Activated naive CD4-positive, alpha-beta T cell treated with anti-CD3 and anti-CD28 coated beads, Interleukin-2, amount 50 U/mL, for 16 hours (primary cell): ENCODE results near the gene CABCOCO1.

Source experiments
- DNase-seq: peaks from one replicate; pipeline ENCODE4 v3.0.0-alpha.2; 2020

CABCOCO1 gene

DNA sequence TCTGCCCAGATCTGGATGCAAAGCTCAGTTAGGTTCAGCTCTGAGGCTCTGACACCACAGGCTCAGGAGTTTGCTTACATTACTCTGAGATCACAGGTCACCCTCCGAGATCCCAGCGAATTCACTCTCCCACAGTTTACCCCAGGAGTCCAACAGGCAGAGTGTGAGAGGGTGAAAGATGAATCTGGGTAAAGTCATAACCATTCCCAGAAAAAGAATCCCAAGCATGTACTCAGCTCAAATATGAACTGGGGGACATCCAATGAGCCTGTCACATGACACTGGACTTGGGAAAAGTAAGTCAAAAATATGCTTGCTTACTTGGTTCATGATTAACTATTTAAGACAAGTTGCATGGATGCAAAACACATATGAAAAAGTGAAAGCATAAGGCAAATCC lies 128.5 kb downstream of the CABCOCO1 start:
- DNase-seq = no peak

DNA sequence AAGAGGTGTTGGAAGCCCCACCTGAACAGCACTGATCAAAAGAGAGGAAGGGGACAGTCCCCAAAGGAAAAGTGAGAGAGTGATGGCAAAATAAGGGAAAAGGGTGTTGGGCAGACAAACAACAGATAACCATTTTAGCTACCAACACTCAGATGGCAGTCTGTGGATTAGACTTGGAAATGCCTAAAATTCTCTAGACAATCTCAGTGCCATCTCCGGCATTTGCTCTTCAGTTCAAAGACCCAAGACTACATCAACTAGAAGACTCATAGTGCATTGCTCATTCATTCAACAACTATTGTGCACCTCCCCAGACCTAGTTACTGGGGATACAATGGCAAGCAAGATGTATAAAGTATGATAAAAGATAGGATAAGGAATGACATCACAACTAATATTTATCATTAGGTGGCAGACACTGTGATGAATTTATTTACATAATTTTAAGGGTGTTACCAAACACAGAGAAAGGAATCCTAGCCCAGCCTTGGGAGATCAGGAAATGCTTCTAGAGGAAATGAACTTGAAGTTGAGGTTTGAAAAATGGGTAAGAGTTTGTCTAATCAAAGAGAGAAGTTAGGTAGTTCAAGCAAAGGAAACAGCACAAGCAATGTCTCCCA lies 129.5 kb downstream of the CABCOCO1 start:
- no peak for DNase-seq

DNA sequence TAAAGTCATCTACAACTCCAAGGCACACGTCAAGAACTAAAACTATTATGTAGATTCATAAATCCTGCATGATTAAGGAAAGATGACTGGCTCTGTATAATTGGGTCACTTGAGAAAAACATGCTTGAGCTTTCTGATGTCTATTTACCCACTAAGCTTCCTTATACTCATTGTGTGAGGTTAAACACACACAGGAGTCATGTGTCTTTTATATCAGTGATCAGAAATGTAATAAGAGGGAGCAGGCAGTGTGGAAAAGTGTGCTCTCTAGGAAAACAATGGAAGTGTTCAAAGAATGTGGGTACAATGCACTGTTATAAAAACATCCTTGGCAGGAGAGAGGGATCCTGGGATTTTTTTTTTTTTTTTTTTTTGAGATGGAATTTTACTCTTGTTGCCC lies 130.2 kb downstream of the CABCOCO1 start:
- DNase-seq = no peak

DNA sequence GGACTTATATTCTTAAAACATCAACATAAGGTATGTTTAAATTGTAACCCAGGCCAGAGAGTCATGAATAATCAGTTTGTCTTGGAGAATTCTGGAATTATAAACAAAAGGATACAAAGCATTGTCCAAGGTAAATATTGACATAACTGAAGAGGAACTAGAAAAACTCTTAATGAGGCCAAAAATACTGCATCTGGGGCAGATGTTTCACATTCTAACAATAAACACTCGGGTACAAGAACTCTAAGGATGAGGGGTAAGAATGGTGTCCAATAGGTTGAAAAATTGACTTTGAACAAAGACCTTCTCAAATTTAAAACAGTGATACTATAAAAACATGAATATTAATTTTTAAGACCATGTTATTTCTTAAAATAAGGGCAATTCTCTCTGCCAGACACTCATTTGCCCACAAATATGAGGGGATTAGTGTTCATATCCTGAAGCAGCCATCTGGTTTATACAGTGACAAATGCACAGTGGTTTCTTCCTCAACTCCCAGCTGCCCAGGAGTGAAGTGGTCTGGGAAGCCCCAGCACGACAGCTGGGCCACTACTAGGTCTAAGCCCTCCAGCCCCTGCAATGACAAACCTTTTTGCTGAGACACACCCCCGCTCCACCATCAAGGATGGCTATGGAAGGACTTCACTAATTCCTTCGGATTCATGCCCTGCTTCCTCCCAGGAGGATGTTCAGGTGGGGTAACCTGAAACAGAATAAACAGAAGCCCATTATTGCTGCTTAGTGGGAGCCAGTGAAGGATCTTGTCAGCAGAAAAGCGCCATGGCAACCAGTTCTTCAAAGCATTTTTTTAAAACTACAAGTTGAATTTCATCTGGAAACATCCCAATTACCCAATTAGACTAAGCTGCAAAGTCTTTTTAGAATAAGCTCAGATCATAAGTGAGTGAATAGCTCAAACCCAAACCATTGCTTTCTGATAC lies 131.3 kb downstream of the CABCOCO1 start:
- DNase-seq = no peak

DNA sequence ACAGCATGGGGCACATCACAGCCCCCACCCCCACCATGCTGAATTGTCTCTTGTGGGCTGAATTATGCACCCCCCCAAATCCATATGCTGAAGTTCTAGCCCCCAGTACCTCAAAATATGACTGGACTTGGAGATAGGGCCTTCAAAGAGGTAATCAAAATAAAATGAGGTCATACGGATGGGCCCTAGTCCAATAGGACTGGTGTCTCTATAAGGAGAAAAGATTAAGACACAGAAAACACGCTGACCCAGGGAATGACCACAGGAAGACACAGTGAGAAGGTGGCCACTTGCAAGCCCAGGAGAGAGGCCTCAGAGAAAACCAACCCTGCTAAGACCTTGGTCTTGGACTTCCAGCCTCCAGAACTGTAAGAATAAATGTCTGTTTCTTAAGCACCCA lies 132.4 kb downstream of the CABCOCO1 start:
- no peak for DNase-seq

DNA sequence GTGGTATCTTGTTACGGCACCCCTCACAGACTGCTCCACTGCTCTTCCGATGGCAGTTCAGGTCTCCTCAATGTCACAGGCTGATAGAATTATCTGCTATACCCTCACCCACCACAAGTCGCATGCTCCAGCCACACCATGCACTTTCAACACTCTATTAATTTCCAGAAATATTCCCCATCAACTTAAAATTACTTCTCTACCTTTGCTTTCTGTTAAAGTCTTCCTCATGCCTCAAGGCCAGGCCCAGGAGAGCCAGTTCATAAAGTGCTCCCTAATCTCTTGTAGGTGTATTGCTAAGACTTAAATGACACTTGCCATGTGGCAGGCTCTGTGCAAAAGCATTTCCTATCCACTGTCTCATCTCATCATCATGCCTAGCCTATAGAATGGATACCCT lies 132.8 kb downstream of the CABCOCO1 start:
- no peak for DNase-seq

DNA sequence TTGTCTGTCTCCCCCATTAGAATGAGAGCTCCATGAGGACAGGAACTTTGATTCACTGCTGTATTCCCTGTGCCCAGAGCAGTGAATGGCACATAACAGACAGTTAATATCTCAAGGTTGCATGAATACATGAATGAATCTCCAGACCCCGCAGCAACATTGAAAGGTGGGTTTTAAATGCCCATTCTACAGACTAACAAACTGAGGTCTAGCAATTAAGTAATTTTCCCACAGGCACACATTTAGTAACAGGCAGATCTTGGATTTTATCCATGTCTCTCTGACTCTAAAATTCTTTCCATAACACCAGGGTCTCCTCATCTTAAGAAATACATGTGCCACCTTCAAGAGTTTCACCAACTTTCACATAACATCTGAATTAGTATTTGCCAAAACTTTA lies 134.1 kb downstream of the CABCOCO1 start:
- no peak for DNase-seq

DNA sequence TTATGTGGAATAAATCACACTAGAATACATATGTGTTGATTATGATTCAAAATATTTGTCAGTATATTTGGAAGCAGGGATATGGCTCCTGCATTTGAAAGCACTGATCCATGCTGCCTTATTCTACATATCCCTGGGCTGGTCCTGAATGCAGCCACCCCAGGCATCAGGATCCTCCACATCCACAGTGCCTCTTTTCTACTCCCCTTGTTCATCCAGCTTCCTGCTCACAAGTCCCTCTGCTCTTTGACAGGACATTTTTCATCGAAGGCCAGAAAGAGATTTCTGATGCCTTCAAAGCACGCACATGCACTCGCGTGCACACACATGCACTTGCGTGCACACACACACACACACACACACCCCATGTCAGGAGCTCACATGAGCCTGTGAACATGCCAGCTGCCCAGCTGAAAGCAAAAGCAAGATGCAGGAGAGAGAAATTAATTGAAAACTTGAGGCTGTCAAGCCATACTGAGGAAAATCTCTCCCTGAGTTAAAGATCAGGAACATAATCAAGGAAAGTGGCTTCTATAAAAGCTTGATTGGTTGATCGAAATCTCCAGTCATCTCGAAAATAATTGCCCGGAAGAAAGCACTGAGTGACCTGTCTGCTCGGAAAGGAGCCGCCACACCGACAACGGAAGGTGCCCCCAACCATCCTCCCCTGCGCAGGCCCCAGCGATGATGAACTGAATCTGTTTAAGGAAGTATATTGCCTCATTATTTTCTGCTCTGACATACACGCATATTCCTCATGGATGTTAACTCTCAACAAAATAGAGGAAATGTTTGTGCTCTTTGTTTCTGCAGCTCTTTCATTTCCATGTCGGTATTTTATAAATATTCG lies 134.8 kb downstream of the CABCOCO1 start:
- no peak for DNase-seq

DNA sequence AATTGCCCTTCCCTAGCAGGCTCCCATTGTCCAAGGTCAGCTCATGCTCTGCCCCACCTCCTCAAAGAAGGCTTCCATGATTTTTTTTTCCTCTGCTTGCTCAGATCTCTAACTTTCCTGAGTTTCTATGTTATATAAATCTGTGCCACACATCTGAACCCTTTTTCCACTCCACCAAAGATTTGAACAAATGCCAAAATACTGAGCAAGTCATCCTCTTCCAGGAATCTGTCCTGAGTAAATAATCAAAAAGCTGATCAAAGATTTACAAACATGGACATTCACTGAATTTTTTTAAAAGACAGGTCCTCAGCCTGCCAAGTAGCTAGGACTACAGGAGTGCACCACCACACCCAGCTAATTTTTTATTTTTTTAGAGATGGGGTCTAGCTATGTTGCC lies 136.0 kb downstream of the CABCOCO1 start:
- no peak for DNase-seq

DNA sequence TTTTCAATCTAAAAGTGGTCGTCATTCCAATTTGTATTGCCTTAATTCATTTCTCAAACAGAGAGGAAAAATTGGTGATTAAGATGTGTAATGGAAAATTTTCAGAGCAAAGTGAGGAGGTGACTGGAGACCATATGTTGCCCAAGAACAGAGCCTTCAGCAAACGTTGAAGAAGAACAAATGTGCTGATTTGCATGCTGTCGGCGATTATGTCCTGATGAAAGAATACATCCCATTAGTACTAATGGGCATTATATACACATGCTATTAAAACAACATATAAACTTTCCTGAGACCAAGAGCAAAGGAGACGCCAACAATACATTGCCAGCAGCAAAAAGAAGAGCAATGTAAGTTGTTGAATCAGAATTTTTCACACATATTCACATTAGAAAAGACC lies 138.8 kb downstream of the CABCOCO1 start:
- no peak for DNase-seq

DNA sequence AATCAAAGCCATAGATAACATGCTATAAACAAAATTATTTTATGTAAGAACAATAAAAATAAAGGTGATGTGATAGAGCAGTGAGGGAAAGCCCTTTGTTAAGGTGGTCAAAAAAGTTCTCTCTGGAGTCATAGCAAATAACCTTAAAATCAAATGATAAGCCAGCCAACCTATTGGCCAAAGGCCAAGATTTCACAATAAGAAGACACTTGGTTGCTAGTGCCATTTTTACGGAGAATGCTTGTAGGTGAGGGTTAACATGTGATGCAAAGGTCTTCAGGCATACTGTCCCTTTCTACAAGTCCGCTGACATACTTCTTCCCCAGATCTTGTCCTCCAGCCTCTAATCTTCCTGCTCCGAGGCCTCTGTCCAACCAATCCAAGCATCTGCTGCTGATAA lies 140.5 kb downstream of the CABCOCO1 start:
- no peak for DNase-seq

DNA sequence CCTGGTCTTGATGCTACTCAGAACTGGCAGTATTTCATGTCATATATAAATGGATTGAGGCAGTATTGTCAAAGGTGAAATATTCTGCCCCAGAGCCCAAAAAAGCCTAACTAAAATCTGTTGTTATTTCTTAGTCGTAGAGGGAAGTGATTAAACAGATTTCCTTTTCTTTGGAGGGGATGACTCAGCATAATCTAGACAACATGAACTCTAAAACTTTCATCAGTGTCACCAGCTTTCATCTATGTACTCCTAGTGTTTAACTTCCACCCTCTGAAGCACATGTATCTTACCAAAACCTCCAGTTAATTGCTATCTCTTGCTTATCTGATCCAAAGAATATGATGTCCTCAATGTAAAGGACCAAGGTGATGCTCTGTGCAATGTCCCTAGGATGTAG lies 141.7 kb downstream of the CABCOCO1 start:
- no peak for DNase-seq

DNA sequence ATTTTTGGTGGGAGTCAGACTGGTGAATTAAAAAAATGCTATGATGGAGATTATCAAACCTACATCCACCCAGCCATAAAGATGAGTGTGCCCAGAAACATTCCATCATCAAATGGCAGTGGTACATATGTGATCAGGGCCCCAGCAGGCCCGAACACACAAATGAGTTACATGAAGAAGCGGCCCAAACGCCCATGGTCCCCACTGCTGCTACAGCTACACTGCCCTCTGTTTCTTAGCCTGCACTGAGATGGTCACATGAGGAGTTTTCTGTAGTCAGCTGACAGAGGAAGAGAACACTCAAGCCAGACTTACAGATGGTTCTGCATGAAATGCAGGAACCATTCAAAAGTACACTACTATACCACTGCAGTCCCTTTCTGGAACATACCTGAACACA lies 142.4 kb downstream of the CABCOCO1 start:
- no peak for DNase-seq

DNA sequence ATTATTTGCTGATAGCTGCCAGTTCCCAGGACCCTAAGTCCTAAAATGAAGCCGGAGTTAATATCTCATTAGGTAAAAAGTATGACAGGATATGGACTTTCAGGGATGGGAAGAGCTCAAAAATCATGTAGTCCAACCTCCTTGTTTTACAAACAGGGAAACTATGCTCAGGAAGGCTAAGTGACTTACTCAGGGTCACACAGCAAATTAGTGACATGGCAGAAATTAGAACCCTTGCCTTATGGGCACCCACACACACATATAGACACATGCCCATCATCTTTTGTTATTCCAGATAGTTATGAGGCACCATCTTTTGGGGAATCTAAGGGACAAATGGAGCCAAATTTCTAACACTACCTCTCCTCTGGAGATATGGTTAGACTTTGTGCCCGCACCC lies 147.5 kb downstream of the CABCOCO1 start:
- no peak for DNase-seq

DNA sequence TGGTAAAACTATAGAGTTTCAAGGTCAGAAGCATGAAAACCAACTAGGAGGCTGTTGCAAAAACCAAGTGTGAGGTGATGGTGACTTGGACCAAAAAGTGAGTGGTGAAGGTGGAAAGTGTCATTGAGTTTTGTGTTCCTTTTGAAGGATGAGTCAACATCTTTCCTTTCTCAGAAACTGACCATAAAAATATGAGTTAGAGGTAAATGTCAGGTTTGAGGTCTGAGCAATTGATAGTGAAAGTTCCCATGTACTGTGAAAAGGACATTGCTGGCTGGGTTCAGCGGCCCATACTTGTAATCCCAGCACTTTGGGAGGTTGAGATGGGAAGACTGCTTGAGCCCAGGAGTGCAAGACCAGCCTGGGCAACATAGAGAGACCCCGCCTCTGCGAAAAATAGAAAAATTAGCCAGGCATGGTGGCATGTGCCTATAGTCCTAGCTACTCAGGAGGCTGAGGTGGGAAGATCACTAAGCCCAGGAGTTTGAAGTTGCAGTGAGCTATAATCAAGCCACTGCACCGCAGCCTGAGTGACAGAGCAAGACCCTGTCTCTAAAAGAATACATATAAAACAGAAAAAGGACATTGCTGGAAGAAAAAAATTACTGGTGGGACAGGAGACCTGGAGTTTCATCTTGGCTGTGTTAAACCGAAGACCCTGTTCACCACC lies 149.5 kb downstream of the CABCOCO1 start:
- no peak for DNase-seq

DNA sequence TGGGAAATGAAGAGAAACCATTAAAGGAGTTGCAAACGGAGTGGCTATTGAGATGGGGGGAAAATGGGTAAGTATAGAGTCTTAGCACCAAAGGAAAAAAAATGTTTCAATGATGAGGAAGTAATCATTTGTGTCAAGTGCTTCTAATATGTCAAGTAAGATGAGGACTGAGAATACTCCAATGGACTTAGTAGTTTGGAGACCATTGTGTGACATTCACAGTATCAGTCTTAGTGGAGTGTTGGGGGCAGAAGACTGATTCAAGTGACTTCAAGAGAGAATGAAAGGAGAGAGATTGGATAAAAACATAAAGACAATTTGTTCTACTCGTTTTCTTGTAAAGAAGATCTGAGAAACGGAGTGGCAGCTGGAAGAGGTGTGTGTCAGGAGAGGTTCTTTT lies 150.2 kb downstream of the CABCOCO1 start:
- DNase-seq = no peak

DNA sequence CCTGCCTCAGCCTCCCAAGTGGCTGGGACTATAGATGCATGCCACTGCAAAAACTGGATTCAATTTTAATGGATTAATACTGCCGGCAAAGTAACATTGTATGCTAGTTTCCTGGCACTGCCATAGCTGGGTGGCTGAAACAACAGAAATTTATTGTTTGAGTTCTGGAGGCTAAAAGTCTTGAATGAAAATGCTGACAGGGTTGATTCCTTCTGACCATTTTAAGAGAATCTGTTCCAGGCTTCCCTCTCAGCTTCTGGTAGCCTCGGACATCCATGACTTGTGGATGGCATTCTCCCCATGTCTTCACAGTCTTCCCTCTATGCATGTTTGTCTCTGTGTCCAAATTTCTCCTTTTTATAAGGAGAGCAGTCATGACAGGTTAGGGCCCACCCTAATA lies 151.4 kb downstream of the CABCOCO1 start:
- DNase-seq = no peak

DNA sequence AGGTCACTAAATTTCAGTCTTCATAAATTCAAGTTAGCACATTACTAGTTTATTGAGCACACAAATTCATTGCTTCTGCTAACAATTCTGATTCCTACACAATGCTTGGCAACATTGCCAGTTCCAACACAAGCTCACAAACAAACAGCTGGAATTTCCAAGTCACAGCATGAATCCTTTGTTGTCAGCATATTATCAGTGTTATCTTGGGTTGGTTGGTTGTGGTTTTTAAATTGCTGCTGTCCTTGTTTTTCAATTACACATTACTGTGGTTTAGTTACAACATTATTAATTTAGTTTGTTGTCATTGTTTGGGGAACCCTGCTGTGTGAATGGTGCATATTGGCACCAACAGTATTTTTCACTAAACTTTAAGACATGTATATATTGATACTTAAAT lies 152.8 kb downstream of the CABCOCO1 start:
- no peak for DNase-seq
